Suppressor macrophage (primary cell): ENCODE results near the gene PUDP.
"Not testable (repeated sequence)": the region's sequence is repeated elsewhere in the genome, so short reads cannot be mapped to it uniquely, and the experiment has no call there.

Experiments used
- DNase-seq, 4 experiments: peaks; one replicate each; pipeline ENCODE4 v3.0.0-alpha.2; 2020 to 2022
- total RNA-seq, 17 experiments: gene quantifications; one replicate each; lab custom pipeline; 2026; ENCODE audit warnings: mixed read lengths in 6 of 17, inconsistent platforms in 3 of 17; lab: John Stamatoyannopoulos, UW

The PUDP gene
- 3.0 to 19.7 (median 9.8) reads per million in 17 experiments for total RNA-seq

GRCh38 chrX:7147978-7148854 is at the start of gene PUDP:
Gene PUDP, minus strand, starts transcription at chrX:7148153. Its CDS starts 40 bp downstream, at chrX:7148113.
- peak; percentile 87 to 95 (median 91) for DNase-seq

- DNase-seq = no peak
These were observed 46.7 kb upstream of the PUDP start for GRCh38 chrX:7194606-7195005.

GRCh38 chrX:7192871-7193270 is 44.9 kb upstream of the PUDP start:
- DNase-seq = no peak

- peak in 1 of 4 experiments; percentile 1 for DNase-seq
These were observed 43.7 kb upstream of the PUDP start for GRCh38 chrX:7191681-7192110.

GRCh38 chrX:7190157-7190556 is 42.2 kb upstream of the PUDP start:
- DNase-seq = no peak

- DNase-seq = no peak
These were observed 40.7 kb upstream of the PUDP start for GRCh38 chrX:7188672-7189071.

- no peak for DNase-seq
These were observed 36.9 kb upstream of the PUDP start for GRCh38 chrX:7184816-7185215.

- no peak for DNase-seq
These were observed 31.5 kb upstream of the PUDP start for GRCh38 chrX:7179446-7179845.

- DNase-seq = not testable (repeated sequence)
These were observed 30.9 kb upstream of the PUDP start for GRCh38 chrX:7178859-7179258.

GRCh38 chrX:7170898-7171297 is 22.9 kb upstream of the PUDP start:
- DNase-seq = peak in 3 of 4 experiments; percentile 0 to 30 (median 25)

GRCh38 chrX:7169627-7170026 is 21.7 kb upstream of the PUDP start:
- DNase-seq = no peak

- no peak for DNase-seq
These were observed 20.4 kb upstream of the PUDP start for GRCh38 chrX:7168371-7168770.

GRCh38 chrX:7164174-7164573 is 16.2 kb upstream of the PUDP start:
- DNase-seq = peak in 1 of 4 experiments; percentile 10

- DNase-seq = no peak
These were observed 15.3 kb upstream of the PUDP start for GRCh38 chrX:7163146-7163677.

GRCh38 chrX:7159149-7159861 is 11.4 kb upstream of the PUDP start:
- no peak for DNase-seq

GRCh38 chrX:7158468-7158990 is 10.6 kb upstream of the PUDP start:
- no peak for DNase-seq

- DNase-seq = no peak
These were observed 8.9 kb upstream of the PUDP start for GRCh38 chrX:7156879-7157278.

- DNase-seq = no peak
These were observed 7.2 kb upstream of the PUDP start for GRCh38 chrX:7155163-7155562.

- DNase-seq = no peak
These were observed 6.2 kb upstream of the PUDP start for GRCh38 chrX:7154041-7154597.

- no peak for DNase-seq
These were observed 5.3 kb upstream of the PUDP start for GRCh38 chrX:7153231-7153630.

GRCh38 chrX:7149411-7149810 is 1.5 kb upstream of the PUDP start:
- no peak for DNase-seq

- DNase-seq = peak in 3 of 4 experiments; percentile 8 to 56 (median 11)
These were observed 458 bp downstream of the PUDP start, which contains the start of gene STS for GRCh38 chrX:7147413-7147977. Gene STS, plus strand, starts transcription at chrX:7147712. Its CDS starts 105,488 bp downstream, at chrX:7253200.
